HG03520 (cell line): Measurements from ENCODE around the gene PTPRK.

ENCODE experiments used
- ATAC-seq: cut with Tn5 transposase; IDR thresholded peaks from one replicate; pipeline ENCODE4 v1.9.1; 2021; ENCODE audit warnings: mild to moderate bottlenecking, moderate library complexity; ENCODE audit not compliant: unreplicated experiment

PTPRK gene

GRCh38 chr6:128099571-128100197 lies 420.7 kb downstream of the PTPRK start:
- ATAC-seq, result no peak

DNA sequence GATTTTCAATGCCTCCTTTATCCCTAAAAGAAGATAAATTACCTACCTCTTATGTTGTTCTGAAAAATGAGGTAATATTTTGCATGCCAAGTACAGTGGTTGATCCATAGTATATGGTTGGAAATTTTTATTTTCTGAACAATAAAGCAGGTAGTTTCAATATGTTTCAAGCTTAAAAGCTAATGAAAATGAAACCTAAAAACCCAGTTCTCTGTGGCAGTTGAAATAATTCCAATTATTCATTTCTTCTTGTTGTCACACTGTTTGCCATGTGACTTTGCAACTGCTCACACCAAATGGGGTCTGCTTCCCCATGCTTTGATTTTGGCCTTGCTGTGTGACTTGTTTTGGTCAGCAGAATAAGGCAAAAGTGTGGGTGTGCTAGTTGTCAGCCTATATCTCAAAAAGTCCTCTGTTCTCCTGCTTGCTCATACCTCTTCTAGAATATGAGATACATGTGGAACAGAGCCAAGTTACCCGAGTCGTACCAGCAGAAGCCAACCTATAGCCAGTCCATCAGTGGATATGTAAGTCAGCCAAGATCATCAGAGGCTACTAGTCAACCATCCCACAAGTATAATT lies 422.3 kb downstream of the PTPRK start:
- peak; percentile 49 for ATAC-seq

DNA sequence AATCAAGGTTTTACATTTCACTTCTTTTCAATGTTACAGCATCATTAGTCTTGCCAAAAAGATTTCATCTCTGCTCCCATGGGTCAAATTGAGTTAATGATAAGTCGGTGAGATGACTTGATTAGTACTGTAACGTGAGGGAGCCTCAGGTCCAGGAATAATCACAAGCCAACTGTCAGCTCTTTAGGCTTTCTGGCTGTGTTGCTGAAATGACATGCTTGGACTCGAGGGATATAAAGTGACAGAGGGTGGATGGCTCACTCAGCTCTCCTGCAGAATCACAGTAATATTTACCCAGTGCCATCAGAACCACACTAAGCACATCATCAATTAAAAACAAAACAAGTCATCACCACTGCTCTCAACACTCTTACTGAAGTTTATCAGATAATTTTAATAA lies 423.4 kb downstream of the PTPRK start:
- no peak for ATAC-seq

- ATAC-seq, result no peak
These were observed 425.0 kb downstream of the PTPRK start for GRCh38 chr6:128095362-128095761.

DNA sequence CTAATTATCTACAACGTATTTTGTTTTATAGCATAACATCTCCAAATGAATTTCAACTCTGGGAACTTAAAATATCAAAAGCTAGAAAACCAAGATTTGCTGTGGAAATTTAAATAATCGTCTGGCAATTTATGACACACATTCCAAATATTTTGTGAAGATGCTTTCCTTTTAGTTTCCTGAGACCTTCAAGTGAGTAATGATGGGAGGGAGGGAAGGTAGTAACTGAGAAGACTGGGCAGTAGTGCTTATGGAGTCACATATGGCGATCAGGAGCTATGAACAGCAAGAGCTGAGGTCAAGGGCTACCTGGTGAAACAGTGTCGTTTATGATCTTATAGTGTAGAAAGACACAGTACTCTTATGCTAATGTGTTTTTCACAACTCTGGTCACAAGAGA lies 441.4 kb downstream of the PTPRK start:
- no peak for ATAC-seq

GRCh38 chr6:128078276-128078675 lies 442.1 kb downstream of the PTPRK start:
- ATAC-seq, result peak; percentile 92

DNA sequence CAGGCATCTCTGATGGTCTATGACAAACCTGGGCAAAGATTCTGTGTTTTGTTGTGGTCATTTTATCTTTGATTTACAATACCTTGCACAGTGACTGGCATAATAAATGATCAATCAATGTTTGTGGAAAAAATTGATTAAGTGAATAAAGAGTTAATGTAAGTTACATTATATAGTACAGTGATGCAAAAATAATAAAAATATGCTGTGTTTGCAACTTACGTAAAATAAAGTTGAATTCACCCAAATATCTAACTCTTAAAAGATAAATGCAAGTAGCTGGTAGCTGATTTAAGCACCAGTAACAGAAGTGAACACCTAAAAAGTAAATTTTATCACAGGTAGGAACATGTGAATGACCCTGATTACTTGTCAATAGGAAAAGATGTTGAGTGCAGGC lies 443.6 kb downstream of the PTPRK start:
- ATAC-seq, result no peak

DNA sequence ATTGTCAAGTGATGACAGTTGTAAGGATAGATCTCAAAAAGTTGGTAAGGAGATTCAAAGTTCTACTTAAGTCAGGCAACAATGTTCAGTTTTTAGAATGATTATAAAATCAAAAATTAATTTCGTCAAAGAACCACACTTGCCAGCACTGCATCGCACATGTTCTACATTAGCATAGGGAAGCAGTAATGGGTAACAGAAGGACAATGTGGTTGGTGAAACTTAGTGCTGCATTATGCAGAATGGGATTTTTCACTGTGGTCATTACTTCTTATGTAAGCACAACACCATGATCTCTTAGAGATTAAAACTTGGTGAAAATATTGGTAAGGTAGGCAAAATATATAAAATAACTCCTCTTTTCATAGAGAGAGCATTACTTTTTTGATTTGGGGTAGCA lies 445.8 kb downstream of the PTPRK start:
- no peak for ATAC-seq

DNA sequence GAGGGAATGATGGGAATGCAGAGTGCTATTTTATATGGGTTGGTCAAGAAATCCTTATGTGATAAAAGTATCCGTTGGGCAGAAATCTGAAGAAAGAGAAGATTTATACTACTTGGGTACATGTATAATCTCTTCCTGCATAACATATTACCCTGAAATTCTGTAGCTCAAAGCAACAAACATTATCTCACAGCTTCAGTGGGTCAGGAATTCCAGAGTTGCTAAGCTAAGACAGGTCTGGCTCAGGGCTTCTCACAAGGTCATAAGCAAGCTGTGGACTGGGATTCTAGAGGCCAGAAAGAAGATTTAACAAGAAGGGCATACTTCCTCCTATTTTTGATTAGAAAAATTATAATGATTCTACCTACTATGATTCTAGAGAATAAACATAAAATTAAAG lies 447.0 kb downstream of the PTPRK start:
- ATAC-seq, result no peak

DNA sequence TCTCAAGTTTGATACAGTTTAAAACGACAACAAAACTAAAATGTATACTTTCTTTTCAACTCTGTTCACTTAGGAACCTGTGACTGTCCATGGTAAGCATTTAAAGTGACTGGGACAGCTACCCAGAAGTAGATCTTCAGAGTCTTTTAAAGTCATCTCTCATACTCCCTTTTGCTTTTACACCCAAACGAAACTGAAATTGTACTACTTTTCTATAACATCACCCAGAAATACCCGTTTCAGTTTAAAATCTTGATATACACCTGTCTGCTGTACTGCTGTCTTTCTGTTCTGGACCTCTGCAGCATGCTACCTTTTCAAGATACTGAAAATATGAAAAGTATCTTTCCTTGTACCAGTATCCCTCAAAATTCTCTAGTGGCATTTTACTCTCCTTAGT lies 449.2 kb downstream of the PTPRK start:
- peak; percentile 96 for ATAC-seq

GRCh38 chr6:128070406-128070805 lies 450.0 kb downstream of the PTPRK start:
- no peak for ATAC-seq

GRCh38 chr6:128069188-128069587 lies 451.2 kb downstream of the PTPRK start:
- no peak for ATAC-seq

GRCh38 chr6:128068119-128068479 lies 452.3 kb downstream of the PTPRK start:
- no peak for ATAC-seq

DNA sequence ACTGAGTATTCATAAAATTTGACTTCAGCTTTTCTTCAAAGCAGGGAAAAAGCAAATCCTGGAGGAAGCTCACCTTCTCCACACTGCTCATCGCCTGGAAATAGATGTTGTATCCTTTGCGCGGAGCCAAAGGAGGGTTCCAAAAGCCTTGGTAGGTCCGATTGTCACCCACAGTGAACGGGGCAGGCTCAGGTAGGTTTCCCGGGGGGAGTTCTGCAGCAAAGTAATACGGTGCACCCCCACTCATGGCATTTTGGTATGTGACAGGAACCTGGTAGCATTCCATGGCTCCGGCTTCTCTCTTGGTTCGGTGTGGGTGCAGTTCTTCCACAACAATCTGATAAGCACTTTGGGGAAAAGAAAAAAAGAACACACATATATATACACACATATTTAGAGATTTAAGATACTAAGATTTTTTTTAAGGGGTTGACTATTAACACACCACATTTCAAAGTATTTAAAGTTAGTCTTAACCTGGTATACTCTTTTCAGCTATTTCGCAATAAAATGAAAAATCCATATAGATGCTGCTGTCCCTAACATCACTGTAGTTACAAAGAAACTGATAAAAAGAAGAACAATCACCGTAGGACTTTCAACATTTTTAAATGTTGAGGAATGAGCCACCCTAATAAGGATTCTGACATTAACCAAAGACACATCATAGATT lies 452.8 kb downstream of the PTPRK start:
- no peak for ATAC-seq

DNA sequence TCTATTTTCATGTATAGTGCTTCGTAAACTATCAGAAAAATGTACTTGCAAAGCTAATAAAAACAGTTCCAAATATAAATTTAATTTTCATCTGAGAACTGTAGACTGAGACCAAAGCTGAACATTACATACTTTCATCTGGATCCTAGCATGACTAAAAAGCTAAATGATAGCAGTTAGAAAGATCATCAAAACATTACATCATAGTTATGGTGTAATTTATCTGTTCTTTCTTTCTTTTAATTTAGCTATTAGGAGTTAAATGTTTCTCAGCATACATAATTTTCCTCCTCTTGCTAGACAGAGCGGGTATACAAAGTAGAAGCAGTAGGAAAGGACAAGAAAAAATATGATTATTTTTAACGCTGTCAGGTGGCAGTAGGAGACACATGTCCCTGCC lies 455.3 kb downstream of the PTPRK start:
- no peak for ATAC-seq

DNA sequence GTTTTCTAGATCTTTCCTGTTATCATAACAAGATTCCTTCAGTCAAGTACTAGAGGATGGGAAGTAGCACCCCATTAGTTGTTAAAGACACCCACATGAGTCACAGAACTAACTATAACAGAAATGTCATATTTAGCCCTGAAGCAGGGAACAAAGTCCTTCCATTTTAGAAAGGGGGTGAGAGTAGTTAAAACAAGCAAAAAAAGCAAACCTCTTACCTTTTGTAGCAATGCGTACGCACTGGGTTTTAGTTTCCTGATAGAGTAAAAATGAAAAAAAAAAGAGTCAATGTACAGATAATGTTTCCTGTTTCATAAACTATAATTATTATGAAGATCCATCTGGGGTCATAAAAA lies 455.9 kb downstream of the PTPRK start:
- no peak for ATAC-seq

DNA sequence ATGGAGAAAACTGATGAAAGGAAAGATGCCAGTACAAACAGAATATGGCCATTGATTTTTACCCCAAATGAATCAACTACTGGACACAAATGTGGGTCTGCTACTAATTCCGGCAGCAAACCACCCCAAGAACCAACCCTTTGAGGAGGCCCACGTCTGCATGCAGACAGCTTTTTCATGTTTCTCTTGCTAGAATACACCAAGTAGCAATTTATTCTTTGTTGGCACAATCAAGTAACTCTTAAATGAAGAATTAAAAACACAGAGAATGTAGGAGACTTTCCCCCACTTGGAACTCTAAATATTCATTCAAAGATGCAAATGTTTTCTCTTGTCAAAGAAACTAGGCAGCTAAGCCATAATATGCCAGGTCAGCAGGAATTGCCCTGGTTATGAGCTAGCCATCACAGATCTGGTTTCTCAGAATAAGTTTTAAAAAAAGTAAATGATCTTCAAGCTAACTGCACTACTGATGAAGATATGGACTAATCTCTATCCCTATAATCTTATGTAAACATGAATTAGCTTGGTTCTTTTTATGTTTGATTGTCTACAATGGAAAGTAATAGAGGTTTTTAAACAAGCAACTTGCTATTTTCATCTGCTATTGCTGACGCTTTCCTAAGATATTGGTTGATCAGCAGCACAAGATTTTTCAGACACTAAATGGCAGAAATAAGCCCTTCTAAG lies 456.4 kb downstream of the PTPRK start:
- ATAC-seq, result no peak

- no peak for ATAC-seq
These were observed 457.4 kb downstream of the PTPRK start for GRCh38 chr6:128062882-128063603.

- ATAC-seq, result no peak
These were observed 462.5 kb downstream of the PTPRK start for GRCh38 chr6:128057946-128058345.

- ATAC-seq, result no peak
These were observed 462.9 kb downstream of the PTPRK start for GRCh38 chr6:128057541-128057940.

GRCh38 chr6:128053109-128053508 lies 467.3 kb downstream of the PTPRK start:
- no peak for ATAC-seq
